Measurements from ENCODE around the gene PDE4D. TPM values are rescaled to one million over a fixed set of nuclear protein-coding genes. Genes with fewer than 3 reads are reported as not detected.

The PDE4D gene
- total and polyA plus RNA-seq, 4 donors: 12.8 to 167 (median 44.5) TPM

DNA sequence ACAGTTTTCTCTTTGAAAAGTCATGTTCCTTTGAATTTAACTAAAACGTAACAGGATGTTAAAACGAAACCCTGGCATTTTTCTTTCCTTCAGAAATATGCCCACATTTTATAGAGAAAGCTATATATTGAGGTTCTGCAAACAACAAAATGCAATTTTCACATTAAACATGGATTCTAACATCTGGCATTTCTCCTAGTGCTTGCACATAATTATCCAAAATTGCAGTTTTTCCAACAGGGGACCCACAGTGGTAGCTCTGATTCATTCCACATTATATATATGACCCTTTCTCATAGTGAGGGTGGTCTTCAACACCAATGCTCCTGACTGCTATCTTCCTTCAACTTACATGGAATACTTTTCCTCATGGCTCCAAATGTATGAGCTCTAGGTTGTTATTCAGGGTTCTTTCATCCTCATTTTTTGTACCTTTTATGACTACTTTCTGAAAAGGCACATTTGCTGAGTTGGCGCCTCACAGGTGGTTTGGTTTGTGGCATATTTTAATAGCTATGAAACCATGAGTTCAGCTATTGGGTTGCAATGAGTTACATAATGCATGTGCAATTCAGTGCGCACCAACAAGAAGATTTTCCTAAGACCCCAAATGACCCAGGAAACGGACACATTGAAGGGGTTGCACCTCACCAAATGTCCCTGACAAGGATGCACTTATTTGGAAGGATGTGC, 758.9 kb downstream of the PDE4D start:
- H3K9me3 ChIP-seq (ENCODE audit: control insufficient read depth in 4 of 4, insufficient read depth in 3 of 4, low read length in 3 of 4): no peaks in the 10 kb centered on the region
- no peaks in the 10 kb centered on the region for H3K27me3 ChIP-seq (ENCODE audit: control insufficient read depth in 3 of 3, insufficient read depth in 3 of 3, low read length in 2 of 3)
- ATAC-seq (ENCODE audit: insufficient read depth, low FRiP score) (no peak), DNase-seq (peak in 2 of 3 donors; percentile 54 to 60)
- H3K4me3 ChIP-seq: no peak overlapping the region
- H3K36me3 ChIP-seq (ENCODE audit: control insufficient read depth in 4 of 4, insufficient read depth in 4 of 4, low read length in 4 of 4): no peaks in the 10 kb centered on the region
- TF ChIP-seq, protein P1, sequence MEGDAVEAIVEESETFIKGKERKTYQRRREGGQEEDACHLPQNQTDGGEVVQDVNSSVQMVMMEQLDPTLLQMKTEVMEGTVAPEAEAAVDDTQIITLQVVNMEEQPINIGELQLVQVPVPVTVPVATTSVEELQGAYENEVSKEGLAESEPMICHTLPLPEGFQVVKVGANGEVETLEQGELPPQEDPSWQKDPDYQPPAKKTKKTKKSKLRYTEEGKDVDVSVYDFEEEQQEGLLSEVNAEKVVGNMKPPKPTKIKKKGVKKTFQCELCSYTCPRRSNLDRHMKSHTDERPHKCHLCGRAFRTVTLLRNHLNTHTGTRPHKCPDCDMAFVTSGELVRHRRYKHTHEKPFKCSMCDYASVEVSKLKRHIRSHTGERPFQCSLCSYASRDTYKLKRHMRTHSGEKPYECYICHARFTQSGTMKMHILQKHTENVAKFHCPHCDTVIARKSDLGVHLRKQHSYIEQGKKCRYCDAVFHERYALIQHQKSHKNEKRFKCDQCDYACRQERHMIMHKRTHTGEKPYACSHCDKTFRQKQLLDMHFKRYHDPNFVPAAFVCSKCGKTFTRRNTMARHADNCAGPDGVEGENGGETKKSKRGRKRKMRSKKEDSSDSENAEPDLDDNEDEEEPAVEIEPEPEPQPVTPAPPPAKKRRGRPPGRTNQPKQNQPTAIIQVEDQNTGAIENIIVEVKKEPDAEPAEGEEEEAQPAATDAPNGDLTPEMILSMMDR (IDR thresholded peaks at IDR 0.05; ENCODE audit: control extremely low read depth, extremely low read depth): no peak
- peaks cover 2 to 13% (median 3%) of the 10 kb centered on the region in 5 donors for H3K4me1 ChIP-seq (ENCODE audit: control insufficient read depth in 5 of 5, insufficient read depth in 5 of 5, low read length in 5 of 5)
- 86 to 87% methylated on average over 5 of the region's 5 CpGs for WGBS, 2 donors
- H3K27ac ChIP-seq (ENCODE audit: low read depth in 1 of 2, low read length in 1 of 2): no peak overlapping the region
- no peak overlapping the region for H3K9ac ChIP-seq (ENCODE audit: insufficient read depth in 1 of 2, low read length in 2 of 2)

DNA sequence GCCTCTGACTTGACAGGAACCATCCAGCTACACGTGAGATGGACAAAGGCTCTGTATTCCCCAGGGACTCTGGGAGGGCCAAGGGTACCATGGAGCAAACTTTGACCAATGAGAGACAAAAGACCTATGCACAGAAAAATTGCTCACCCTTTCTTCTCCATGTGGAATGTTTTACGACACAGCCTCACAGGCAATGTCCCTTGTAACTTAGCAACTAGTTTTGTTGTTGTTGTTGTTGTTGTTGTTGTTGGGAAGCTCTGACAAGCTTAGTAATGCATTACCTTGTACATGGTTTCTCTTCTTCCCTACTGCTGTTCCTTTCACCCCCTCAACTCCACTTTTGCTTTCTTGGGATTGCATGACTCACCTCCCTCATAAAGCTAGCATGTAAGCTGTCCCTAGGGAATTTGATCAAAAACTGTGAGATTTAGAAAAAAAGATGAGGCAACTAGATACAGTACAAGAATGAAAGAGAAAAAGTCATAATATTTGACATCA, 759.7 kb downstream of the PDE4D start:
- no peak for ATAC-seq (ENCODE audit: insufficient read depth, low FRiP score)
- WGBS, 2 donors: 89 to 96% methylated on average over 2 of the region's 2 CpGs
- H3K9ac ChIP-seq (ENCODE audit: insufficient read depth in 1 of 2, low read length in 2 of 2): no peak overlapping the region

DNA sequence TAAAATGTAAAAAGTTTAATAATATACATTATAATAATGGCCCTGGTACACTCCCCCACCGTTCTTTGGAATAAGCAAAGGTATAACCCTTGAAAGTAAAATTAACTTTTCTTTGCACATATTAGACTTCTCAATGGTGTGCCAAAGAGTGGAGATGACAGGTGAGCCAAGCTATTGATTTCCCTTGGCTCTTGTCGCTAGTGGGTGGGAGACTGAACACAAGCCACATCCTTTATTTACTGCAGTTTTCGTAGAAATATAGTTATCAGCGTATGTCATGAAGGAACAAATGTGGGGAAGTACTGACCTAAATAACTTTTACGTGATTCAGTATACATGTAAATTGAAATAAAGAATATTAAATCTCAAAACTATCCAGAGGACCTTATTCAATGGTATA, 761.4 kb downstream of the PDE4D start:
- no peak overlapping the region for H3K27ac ChIP-seq (ENCODE audit: low read depth in 1 of 2, low read length in 1 of 2)
- ATAC-seq (ENCODE audit: insufficient read depth, low FRiP score): no peak

More for the DNA sequence above, 759.7 kb downstream of the PDE4D start:
- Histone ChIP-seq H3K4me3 (no peak overlapping the region), H3K27me3 (ENCODE audit: control insufficient read depth in 3 of 3, insufficient read depth in 3 of 3, low read length in 2 of 3) (no peaks in the 10 kb centered on the region), H3K9me3 (ENCODE audit: control insufficient read depth in 4 of 4, insufficient read depth in 3 of 4, low read length in 3 of 4) (no peaks in the 10 kb centered on the region), H3K4me1 (ENCODE audit: control insufficient read depth in 5 of 5, insufficient read depth in 5 of 5, low read length in 5 of 5) (peaks cover 2 to 13% (median 3%) of the 10 kb centered on the region in 5 donors), H3K27ac (ENCODE audit: low read depth in 1 of 2, low read length in 1 of 2) (no peak overlapping the region), H3K36me3 (ENCODE audit: control insufficient read depth in 4 of 4, insufficient read depth in 4 of 4, low read length in 4 of 4) (no peaks in the 10 kb centered on the region)
- peak in 1 of 3 donors; percentile 33 for DNase-seq
- TF ChIP-seq, protein P1 (IDR thresholded peaks at IDR 0.05; ENCODE audit: control extremely low read depth, extremely low read depth): no peak

More for the DNA sequence above, 761.4 kb downstream of the PDE4D start:
- H3K4me1 ChIP-seq (ENCODE audit: control insufficient read depth in 5 of 5, insufficient read depth in 5 of 5, low read length in 5 of 5): peaks cover 2 to 21% (median 6%) of the 10 kb centered on the region in 5 donors
- TF ChIP-seq, protein P1 (IDR thresholded peaks at IDR 0.05; ENCODE audit: control extremely low read depth, extremely low read depth): no peak
- H3K36me3 ChIP-seq (ENCODE audit: control insufficient read depth in 4 of 4, insufficient read depth in 4 of 4, low read length in 4 of 4): no peaks in the 10 kb centered on the region
- no peaks in the 10 kb centered on the region for H3K27me3 ChIP-seq (ENCODE audit: control insufficient read depth in 3 of 3, insufficient read depth in 3 of 3, low read length in 2 of 3)
- 87 to 91% methylated on average over 5 of the region's 5 CpGs for WGBS, 2 donors
- H3K9me3 ChIP-seq (ENCODE audit: control insufficient read depth in 4 of 4, insufficient read depth in 3 of 4, low read length in 3 of 4): no peaks in the 10 kb centered on the region
- no peak overlapping the region for H3K4me3 ChIP-seq
- no peak for DNase-seq
- H3K9ac ChIP-seq (ENCODE audit: insufficient read depth in 1 of 2, low read length in 2 of 2): no peak overlapping the region

Measured in lung (tissue), 12 donors.